GM12874 (cell line): Measurements from ENCODE around the gene CIROP.

Experiments used
- CTCF ChIP-seq: IDR thresholded peaks from 2 replicates; pipeline ENCODE4 v1.5.1; 2011; ENCODE audit warnings: low read depth, mild to moderate bottlenecking, control low read depth, low read length, moderate library complexity; ENCODE audit not compliant: insufficient read depth

The CIROP gene

GRCh38 chr14:23080474-23080873 is 24.3 kb downstream of the CIROP start:
- no peak for TF ChIP-seq CTCF

- no peak for TF ChIP-seq CTCF
These were observed 25.1 kb downstream of the CIROP start for GRCh38 chr14:23079716-23080115.

- TF ChIP-seq CTCF = no peak
These were observed 26.1 kb downstream of the CIROP start for GRCh38 chr14:23078692-23079116.

- TF ChIP-seq CTCF = no peak
These were observed 26.8 kb downstream of the CIROP start for GRCh38 chr14:23077962-23078361.

- peak; percentile 50 for TF ChIP-seq CTCF
These were observed 27.9 kb downstream of the CIROP start for GRCh38 chr14:23076785-23077408.

GRCh38 chr14:23074906-23075305 is 29.9 kb downstream of the CIROP start:
- TF ChIP-seq CTCF = no peak

- no peak for TF ChIP-seq CTCF
These were observed 32.8 kb downstream of the CIROP start for GRCh38 chr14:23071921-23072539.
